AG10803 (cell line): ENCODE results near the gene DLGAP1.
A peak's percentile ranks its signal among the peaks of the same experiment; 100 is the strongest.

Experiments used
- DNase-seq: peaks from one replicate; pipeline ENCODE4 v3.0.0; 2010; ENCODE audit warnings: low read depth
- H3K4me3 ChIP-seq: 2 replicates; pipeline ENCODE4 v1.5.1; 2011; ENCODE audit warnings: mild to moderate bottlenecking, low read length, control low read depth
- TF ChIP-seq, protein P1 (sequence below): conservative IDR thresholded peaks from 2 replicates; pipeline ENCODE4 v1.5.1; 2011; ENCODE audit warnings: mild to moderate bottlenecking, low read length, control low read depth, inconsistent platforms

The DLGAP1 gene

DNA sequence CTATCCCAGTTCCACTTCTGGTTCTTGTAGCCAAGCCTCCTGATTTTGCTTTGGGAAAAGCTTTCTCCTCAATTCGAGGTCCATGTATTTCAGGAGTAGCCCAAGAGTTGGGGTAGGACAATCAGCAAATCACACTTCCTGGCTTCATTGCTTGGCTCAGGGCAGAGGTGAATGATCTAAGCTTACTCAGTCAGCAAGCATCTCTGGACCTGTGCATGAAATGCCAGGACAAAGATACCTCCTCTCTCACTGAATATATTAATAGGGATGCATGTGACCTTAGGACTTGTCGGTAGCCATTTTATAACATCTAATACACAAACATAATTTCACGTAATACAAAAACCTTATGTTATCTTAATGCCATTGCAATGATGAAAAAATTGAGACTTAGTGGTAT lies 632.0 kb downstream of the DLGAP1 start:
- TF ChIP-seq, protein P1, sequence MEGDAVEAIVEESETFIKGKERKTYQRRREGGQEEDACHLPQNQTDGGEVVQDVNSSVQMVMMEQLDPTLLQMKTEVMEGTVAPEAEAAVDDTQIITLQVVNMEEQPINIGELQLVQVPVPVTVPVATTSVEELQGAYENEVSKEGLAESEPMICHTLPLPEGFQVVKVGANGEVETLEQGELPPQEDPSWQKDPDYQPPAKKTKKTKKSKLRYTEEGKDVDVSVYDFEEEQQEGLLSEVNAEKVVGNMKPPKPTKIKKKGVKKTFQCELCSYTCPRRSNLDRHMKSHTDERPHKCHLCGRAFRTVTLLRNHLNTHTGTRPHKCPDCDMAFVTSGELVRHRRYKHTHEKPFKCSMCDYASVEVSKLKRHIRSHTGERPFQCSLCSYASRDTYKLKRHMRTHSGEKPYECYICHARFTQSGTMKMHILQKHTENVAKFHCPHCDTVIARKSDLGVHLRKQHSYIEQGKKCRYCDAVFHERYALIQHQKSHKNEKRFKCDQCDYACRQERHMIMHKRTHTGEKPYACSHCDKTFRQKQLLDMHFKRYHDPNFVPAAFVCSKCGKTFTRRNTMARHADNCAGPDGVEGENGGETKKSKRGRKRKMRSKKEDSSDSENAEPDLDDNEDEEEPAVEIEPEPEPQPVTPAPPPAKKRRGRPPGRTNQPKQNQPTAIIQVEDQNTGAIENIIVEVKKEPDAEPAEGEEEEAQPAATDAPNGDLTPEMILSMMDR: no peak
- no peak for DNase-seq
- H3K4me3 ChIP-seq: no peak overlapping the region

DNA sequence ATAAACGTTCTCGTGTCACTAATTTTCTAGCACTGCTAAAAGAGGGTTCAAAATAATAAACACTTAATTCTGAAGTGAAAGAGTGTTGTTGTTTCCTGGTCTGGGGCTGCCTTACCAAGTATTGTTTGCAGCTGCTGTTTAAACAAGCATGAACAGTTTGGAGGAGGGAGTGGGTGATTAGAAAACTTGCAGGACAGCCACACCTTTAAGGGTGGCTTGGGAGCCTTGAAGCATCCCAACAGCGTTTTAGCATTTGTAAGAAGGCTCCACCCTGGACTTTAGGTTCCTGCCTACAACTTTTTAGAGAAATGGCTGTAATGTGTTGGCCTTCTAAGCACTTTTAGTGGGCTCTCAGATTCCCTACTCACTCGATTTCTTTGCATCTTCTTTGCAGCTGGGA lies 633.6 kb downstream of the DLGAP1 start:
- DNase-seq: no peak
- TF ChIP-seq, protein P1: no peak
- H3K4me3 ChIP-seq: no peak overlapping the region

DNA sequence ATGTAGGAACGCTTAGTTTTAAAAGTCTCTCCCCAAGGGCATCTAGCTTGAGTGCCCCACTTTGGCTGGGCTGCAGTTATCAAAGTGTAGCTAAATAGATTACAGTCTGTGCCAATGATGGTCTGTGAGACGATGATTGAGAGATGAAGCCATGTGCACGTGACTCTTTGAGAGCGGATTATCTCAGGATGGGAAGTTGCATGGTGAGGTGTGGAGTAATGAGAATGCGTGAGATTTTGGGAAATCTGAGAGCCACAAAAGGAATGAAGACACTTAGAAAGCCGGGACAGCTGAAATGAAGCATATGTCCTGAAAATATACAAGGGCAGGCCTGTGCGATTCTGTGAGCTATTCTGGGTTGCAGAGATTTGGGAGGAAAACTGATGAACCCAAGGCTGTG lies 635.1 kb downstream of the DLGAP1 start:
- DNase-seq: no peak
- TF ChIP-seq, protein P1: no peak
- H3K4me3 ChIP-seq: no peak overlapping the region

DNA sequence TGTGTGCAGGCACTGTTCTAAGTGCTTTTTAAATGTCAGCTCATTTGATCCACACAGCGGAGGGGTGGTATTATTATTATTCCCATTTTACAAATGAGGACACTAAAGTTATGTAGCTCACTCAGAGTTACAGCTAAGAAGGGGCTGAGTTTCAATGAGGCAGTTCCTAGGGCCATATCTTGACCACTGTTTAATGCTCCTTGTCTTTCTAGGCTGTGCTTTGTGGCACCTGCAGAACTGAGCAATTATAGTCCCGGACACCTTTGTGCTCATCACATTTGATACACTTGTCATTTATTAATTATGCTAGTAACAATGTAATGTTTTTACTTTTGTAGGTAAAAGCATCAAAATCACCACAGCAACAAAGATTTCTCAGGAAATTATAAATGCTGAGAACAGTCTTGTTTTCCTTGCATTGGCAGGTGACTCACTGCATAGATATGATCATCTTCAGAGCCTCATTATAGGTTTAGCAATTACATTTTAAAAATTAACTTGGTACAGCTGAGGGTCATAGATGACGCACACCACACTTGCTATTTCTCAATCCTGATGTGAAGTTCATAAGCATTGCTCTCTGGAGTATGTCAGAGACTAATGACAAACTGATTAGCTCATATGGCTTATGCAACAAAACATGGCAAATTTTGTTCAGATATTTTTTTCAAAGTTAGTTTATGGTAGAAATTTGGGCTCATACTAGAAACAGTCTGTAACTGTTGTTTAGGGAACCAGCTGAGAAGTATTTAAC lies 638.3 kb downstream of the DLGAP1 start:
- TF ChIP-seq, protein P1: no peak
- peak; percentile 97 for DNase-seq
- no peak overlapping the region for H3K4me3 ChIP-seq

DNA sequence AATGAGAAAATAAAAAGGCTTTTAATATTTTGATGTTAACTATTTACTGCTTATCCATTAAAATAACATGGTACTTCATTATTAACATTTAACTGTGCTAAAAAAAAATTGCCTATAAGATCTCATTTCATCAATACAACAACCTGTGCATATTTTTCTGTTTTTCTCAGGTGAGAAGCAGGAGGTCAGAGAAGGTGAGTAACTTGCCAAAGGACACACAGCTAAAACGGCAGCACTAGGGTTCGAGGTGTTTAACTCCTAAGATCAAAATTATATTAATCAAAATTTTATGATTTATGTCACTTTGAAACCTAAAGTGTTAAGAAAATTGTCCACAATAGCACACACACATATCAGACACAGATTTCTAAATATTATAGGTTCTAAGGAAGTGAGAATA lies 639.1 kb downstream of the DLGAP1 start:
- H3K4me3 ChIP-seq: no peak overlapping the region
- no peak for DNase-seq
- TF ChIP-seq, protein P1: no peak

DNA sequence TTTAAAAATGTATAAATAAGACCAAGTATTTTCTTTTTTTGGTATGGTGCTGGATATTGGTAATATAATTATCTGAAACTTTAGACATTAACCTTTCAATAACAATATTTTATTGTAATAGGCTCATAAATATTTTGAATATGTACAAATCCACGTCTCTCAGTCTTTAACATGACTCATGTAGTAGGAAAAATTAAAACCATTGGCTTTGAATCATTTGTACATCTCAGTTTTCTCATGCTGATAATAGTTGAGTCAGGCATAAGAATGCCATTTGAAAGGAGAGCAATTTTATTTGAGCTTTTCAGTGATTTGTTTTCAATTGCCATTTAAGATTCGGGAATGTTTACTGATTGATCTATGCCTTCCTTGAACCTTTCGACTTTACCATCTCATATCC lies 640.3 kb downstream of the DLGAP1 start:
- no peak overlapping the region for H3K4me3 ChIP-seq
- TF ChIP-seq, protein P1: no peak
- DNase-seq: peak; percentile 35

DNA sequence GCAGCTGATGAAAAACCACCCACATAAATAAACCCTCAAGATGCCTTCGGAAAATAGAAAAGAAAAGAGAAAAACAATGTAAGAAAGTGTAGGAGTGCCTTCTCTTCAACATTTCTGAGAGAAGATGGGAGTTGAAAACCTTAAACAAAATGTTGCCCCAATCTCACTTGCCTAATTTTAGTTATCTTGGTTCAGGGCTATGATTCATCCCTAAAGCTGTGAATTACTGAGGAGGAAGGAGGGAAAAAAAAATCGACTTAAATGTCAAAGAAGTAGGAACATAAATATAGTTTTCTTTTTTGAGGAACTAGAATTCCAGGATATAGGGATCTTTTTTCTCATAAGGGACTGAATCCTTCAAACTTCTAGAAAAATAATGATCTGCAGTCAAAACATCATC lies 644.8 kb downstream of the DLGAP1 start:
- no peak for DNase-seq
- no peak overlapping the region for H3K4me3 ChIP-seq
- TF ChIP-seq, protein P1: no peak
